ENCODE measurements around the gene IL1RN. TPM values are rescaled to one million over a fixed set of nuclear protein-coding genes. Genes with fewer than 3 reads are reported as not detected.
A peak's percentile ranks its signal among the peaks of the same experiment; 100 is the strongest.

The IL1RN gene
- total RNA-seq, 4 donors from 2014 or later = 129 to 147 (median 135) TPM

GRCh38 chr2:113173542-113174375 lies 46.4 kb downstream of the IL1RN start, which contains the start of gene PSD4:
Gene PSD4 (plus strand): TSS chr2:113173971. CDS start chr2:113182457, 8,486 bp downstream.
- H3K36me3 ChIP-seq = no peaks in the 10 kb centered on the region
- H3K4me3 ChIP-seq = peak within 1 kb of the TSS; percentile 33
- TF ChIP-seq POLR2AphosphoS5 (IDR thresholded peaks at IDR 0.05) (no peak), EP300 (IDR thresholded peaks at IDR 0.05) (no peak), POLR2A (IDR thresholded peaks at IDR 0.05) (no peak)
- TF ChIP-seq, protein P1, sequence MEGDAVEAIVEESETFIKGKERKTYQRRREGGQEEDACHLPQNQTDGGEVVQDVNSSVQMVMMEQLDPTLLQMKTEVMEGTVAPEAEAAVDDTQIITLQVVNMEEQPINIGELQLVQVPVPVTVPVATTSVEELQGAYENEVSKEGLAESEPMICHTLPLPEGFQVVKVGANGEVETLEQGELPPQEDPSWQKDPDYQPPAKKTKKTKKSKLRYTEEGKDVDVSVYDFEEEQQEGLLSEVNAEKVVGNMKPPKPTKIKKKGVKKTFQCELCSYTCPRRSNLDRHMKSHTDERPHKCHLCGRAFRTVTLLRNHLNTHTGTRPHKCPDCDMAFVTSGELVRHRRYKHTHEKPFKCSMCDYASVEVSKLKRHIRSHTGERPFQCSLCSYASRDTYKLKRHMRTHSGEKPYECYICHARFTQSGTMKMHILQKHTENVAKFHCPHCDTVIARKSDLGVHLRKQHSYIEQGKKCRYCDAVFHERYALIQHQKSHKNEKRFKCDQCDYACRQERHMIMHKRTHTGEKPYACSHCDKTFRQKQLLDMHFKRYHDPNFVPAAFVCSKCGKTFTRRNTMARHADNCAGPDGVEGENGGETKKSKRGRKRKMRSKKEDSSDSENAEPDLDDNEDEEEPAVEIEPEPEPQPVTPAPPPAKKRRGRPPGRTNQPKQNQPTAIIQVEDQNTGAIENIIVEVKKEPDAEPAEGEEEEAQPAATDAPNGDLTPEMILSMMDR (IDR thresholded peaks at IDR 0.05) = no peak
- peak in 1 of 2 donors; percentile 88 for DNase-seq (ENCODE audit: low spot score in 2 of 2)
- no peaks in the 10 kb centered on the region for H3K27me3 ChIP-seq
- 75% methylated on average over 14 of the region's 14 CpGs for WGBS
- H3K4me1 ChIP-seq = peaks cover 5% of the 10 kb centered on the region
- no peak within 1 kb of the TSS for H3K27ac ChIP-seq
- H3K9me3 ChIP-seq = no peaks in the 10 kb centered on the region

DNA sequence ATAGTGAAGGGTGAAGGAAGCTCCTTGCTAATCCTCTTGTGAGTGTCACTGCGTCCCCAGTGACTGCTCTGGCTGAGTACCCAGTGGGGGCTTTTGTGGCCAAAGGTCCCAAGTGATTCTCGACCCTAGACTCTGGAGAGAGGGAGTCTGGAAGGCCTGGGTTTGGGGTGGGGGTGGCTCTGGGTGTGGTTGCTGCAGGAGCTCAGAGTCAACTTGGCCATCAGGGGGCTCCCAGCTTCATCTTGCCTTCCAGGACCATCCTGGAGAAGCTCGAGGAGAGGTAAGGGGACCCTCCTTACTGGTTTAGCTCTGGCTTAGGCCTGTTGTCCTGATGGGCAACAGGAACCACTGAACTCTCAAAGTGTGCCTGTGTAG lies 47.0 kb downstream of the IL1RN start:
- H3K9me3 ChIP-seq = no peaks in the 10 kb centered on the region
- H3K36me3 ChIP-seq = no peaks in the 10 kb centered on the region
- H3K4me1 ChIP-seq = peaks cover 5% of the 10 kb centered on the region
- H3K27ac ChIP-seq = no peak overlapping the region
- TF ChIP-seq EP300 (IDR thresholded peaks at IDR 0.05) = no peak
- no peak for TF ChIP-seq POLR2A (IDR thresholded peaks at IDR 0.05)
- no peak for TF ChIP-seq POLR2AphosphoS5 (IDR thresholded peaks at IDR 0.05)
- TF ChIP-seq, protein P1 (IDR thresholded peaks at IDR 0.05) = no peak
- whole genome bisulfite sequencing = 89% methylated on average over 2 of the region's 3 CpGs
- H3K4me3 ChIP-seq = peak overlapping the region; percentile 33
- no peaks in the 10 kb centered on the region for H3K27me3 ChIP-seq
- peak in 1 of 2 donors; percentile 49 for DNase-seq (ENCODE audit: low spot score in 2 of 2)

DNA sequence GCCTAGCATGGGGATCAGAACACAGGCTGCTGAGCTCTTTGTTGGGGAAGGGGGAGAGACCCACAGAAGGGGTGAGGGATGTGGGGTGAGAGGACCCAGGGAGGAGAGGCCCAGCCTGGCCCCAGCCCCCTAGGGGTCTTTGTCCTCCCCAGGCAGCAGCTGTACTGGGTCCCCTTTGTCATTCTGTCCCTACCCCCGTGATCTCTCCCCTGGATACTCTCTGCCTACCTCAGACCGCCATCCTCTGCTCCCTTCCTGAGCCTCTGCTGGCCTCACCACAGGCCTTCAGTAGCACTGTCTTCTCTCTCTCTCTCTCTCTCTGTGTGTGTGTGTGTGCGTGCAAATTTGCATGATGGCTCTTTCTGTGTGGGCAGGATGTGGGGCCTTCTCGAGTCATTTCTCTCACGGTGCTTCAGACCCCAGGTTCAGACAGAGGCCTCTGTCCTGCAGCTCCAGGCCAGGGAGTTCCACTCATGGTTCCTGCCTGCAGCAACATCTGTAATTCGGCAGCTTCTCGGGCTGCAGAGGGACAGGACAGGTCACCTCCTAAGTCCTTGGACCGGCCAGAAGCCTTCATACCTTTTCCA lies 47.7 kb downstream of the IL1RN start:
- Histone ChIP-seq H3K36me3 (no peaks in the 10 kb centered on the region), H3K27me3 (no peaks in the 10 kb centered on the region), H3K27ac (no peak overlapping the region), H3K4me3 (peak overlapping the region; percentile 33), H3K4me1 (peaks cover 5% of the 10 kb centered on the region), H3K9me3 (no peaks in the 10 kb centered on the region)
- 72% methylated on average over 8 of the region's 8 CpGs for WGBS
- DNase-seq (ENCODE audit: low spot score in 2 of 2) = peak in 1 of 2 donors; percentile 60
- TF ChIP-seq POLR2A (IDR thresholded peaks at IDR 0.05) (no peak), EP300 (IDR thresholded peaks at IDR 0.05) (no peak), POLR2AphosphoS5 (IDR thresholded peaks at IDR 0.05) (no peak)
- TF ChIP-seq, protein P1 (IDR thresholded peaks at IDR 0.05) = no peak

- WGBS = 74% methylated on average over 11 of the region's 11 CpGs
- Histone ChIP-seq H3K27me3 (no peaks in the 10 kb centered on the region), H3K27ac (no peak overlapping the region), H3K36me3 (no peaks in the 10 kb centered on the region), H3K9me3 (no peaks in the 10 kb centered on the region), H3K4me3 (peak overlapping the region; percentile 33), H3K4me1 (peaks cover 5% of the 10 kb centered on the region)
- DNase-seq (ENCODE audit: low spot score in 2 of 2) = peak in 1 of 2 donors; percentile 68
- TF ChIP-seq, protein P1 (IDR thresholded peaks at IDR 0.05) = no peak
- TF ChIP-seq POLR2AphosphoS5 (IDR thresholded peaks at IDR 0.05) = no peak
- no peak for TF ChIP-seq POLR2A (IDR thresholded peaks at IDR 0.05)
- no peak for TF ChIP-seq EP300 (IDR thresholded peaks at IDR 0.05)
Observed at GRCh38 chr2:113175736-113176695, 48.6 kb downstream of the IL1RN start.

All from suprapubic skin (tissue), 4 donors.